OCI-M1 (cell line): ENCODE data around the gene AIFM1.
A peak's percentile ranks its signal among the peaks of the same experiment; 100 is the strongest.

ENCODE experiments used
- DNase-seq: peaks from one replicate; lab custom pipeline; 2025; lab: John Stamatoyannopoulos, UW

AIFM1 gene

DNA sequence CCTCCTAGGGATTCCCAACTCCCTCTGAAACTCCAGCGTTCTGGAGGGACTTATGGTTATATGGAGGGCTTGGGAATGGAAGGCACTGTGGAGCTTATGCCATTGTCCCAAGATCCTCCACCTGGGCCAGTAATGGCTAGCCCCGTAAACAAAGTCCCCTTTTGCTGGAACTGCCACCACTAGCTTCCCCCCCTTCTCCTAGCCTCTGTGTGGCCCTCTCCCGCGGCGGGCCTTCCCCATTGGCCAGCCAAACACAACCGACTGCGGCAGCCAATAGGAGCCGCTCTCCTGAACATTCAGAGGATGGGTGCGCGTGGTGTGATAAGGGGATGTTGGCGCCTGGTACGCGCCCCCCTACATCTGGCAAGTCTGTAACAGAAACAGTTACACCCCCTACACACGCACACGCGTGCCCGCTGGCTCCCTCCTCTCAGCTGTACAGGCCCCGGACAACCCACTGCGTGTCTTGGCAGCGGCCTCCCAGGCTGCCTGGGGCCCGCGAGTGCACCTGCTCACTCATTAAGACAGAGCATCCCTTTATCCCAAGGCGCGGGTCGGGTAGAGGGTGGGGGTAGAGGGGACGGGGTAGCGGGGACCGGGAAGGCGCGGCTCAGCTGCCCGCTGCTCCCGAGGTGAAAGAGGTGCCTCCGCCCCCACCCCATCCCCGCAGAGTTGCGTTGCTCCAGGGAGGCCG is 5.3 kb upstream of the AIFM1 start:
- DNase-seq, result peak; percentile 94

DNA sequence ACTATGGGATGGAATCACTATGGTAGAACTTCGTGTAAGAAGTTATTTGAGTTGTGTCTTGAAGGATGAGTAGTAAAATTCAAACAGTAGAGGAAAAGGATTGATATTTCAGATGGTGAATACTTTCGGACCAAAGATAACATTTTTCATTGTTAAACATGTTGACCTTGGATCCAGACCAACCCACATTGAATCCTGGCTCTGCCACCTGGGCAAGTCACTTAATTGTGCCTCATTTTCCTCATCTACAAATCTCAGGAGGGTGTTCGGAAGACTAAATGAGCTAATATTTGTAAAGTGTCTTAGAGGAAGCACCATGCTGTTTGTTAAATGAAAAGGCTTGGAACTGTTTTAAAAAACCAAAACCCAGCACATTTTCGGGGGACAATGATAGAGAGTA is 1.4 kb upstream of the AIFM1 start:
- no peak for DNase-seq

DNA sequence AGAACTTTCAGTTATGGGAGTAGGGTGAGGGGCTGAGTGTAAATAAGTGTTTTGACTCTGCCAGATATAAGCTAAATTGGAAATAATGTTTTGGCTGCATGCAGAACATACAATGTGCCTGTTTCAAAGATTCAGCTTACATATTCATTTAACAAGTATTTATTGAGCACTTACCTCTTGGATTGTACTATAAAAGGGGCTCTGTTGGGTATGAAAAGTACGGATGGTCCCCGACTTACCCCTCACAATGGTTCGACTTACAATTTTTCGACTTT is 799 bp upstream of the AIFM1 start:
- DNase-seq, result no peak

DNA sequence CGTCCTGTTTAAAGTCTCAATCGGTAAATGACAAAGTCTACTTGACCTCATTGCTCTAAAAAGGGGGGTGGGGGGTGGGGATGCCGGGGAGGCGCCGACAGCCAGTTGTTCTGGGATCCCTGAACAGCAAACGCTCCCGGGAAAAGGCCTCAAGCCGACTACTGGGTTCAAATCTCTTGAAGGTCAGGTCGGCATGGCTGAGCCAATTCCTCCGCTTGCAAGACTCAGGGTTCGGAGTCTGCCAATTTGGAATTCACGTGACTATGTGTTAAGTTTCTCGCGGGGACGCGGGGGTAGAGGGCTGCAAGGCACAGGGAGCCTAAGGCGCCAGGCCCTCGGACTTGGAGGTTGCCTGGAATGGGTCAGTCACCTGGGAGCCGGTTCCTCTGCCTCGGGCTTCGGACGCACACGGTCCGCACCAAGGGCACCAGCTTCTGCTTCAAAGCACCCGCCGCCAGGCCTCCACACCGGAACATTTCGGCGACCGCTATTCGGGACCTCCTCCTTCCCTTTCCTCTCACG is 399 bp downstream of the AIFM1 start:
- DNase-seq, result peak; percentile 74

DNA sequence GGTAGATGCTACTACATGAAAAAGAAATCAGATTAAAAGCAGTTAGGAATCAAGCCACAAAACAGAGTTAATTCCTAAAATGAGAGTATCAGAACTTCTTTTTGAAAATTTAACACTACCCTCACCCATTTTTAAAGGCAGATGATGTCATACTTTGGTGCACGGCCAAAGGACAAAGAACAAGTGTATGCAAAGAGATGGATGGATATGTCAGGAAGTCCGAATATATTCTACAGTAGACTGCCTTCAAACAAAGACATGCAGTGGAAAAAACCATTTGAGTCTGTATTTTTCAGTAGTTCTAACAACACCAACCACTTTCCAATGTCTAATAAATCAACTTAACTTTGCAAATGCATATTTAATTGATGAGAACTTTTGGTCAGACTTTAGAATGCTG is 2.2 kb downstream of the AIFM1 start:
- no peak for DNase-seq

DNA sequence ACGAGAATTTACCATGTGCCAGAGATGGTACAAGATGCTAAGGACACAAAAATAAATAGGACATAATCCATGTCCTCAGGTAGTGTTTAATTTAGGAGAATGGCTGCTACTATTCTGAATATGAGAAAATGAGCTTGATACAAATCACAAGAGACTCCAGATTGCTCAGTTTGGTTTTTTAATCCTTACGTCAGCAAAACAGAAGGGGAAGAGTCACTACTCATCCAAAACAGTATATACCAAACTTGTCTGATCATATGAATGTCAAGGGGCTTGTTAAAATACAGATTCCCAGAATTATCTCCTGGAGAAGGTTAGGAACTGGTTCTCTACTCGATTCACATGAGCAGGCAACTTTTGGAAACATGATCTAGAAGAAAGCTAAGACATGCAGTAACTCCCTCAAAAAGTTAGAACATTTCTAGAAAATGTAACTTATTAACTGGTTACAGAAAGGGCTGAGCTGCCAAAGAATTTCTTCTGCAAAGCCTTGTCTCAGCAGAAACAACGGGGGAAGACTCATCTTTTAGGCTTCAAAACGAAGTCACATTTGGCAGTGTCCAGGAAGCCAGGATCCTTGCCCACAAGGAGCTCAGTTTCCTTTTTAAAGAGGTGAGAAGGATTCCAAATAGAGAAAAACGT is 3.4 kb downstream of the AIFM1 start:
- no peak for DNase-seq

DNA sequence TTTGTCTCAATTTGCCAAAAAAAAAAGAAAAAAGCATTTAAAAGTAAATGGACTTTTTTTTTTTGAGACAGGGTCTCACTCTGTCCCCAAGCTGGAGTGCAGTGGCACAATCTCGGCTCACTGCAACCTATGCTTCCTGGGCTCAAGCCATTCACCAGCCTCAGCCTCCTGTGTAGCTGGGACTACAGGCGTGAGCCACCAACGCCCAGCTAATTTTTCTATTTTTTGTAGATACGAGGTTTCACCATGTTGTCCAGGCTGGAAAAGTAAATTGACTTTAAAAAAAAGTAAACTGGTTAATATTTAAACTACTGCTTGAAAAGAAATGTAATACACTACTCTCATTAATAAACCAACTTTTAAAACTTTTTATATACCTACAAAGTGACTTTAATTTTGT is 5.9 kb downstream of the AIFM1 start:
- no peak for DNase-seq

DNA sequence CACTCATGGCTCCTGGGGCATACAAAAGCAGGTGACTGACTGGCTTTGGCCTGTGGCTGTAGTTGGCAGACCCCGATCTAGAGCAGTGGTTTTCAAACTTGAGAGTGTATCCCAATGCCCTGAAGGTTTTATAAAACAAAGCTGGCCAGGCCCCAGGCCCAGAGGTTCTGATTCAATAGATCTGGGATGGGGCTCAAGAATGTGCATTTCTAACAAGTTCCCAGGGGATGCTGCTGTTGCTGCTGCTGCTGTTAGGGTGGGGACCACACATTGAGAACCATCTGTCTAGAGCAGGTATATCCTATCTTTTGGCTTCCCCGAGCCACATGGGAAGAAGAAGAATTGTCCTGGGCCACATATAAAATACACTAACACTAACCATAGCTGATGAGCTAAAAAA is 7.3 kb downstream of the AIFM1 start:
- DNase-seq, result no peak

DNA sequence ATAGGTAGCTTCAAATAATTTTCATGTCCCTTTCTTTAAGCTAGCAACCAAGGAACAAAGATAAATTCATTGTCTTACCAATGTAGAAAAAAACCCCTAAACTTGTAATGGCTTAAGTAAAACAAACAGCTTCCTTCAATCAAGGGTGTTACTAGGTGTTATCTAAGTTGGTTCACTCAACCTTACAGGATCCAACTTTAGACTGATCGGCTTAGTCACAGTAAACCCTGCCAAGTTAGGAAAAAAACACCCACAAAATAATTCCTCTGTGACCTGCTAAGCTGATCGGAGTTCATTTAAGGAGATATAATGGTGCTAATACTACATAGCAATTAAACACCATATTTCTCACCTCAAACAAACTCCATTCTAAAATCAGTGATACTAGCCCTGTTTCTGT is 10.1 kb downstream of the AIFM1 start:
- DNase-seq, result no peak

DNA sequence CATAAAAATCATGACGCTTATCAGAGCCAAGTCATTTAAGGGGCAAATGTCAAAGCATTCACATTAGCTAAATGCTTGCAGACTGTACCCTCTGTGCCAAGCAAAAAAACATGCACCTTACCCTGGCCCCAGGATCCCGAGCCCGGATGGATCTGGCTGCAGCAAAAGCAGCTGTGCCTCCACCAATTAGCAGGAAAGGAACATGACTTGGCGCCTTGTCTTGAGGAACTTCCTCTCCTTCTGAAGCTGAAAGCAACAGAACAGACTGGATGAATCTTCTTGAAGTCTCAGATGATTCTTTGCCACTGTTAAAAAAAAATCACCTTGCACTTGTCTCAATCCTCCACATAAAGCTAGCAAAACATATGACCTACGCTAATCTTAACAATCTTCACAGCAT is 18.0 kb downstream of the AIFM1 start:
- no peak for DNase-seq

DNA sequence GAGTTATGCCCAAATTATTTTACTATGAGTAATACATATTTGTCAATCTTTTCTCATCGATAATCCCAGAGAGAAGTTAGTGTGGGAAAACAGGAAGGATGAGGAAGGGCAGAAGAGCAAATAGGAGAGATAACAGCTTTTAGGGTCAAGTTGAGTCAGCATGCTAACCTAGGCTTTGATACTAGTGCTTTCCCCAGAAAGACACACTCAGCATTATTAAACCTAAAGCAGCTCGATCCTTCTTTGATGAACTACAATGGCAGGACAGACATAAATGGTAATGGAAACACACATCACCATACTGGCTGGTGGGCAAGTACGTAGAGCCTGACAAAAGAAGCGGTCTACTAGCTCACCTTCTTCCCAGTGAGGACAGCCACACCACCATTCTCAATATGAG is 20.5 kb downstream of the AIFM1 start:
- no peak for DNase-seq

DNA sequence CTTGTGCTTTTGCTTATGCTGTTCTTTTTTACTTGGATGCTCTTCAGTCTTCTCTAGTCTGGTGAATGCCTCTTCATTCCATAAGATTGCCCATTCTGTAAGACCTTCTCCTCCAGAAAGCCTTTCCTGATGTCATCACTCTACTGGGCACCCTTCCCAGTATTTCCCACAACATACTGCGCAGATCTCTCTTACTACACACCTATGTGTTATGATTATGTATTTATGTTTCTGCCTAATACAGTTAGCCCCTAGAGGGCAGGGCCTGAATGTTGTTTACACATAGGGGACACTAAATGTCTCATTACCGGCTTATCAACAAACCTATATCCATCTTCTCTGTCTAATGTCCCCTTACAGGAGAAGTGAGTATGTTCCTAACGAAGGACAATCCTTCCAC is 21.1 kb downstream of the AIFM1 start:
- DNase-seq, result peak; percentile 26

DNA sequence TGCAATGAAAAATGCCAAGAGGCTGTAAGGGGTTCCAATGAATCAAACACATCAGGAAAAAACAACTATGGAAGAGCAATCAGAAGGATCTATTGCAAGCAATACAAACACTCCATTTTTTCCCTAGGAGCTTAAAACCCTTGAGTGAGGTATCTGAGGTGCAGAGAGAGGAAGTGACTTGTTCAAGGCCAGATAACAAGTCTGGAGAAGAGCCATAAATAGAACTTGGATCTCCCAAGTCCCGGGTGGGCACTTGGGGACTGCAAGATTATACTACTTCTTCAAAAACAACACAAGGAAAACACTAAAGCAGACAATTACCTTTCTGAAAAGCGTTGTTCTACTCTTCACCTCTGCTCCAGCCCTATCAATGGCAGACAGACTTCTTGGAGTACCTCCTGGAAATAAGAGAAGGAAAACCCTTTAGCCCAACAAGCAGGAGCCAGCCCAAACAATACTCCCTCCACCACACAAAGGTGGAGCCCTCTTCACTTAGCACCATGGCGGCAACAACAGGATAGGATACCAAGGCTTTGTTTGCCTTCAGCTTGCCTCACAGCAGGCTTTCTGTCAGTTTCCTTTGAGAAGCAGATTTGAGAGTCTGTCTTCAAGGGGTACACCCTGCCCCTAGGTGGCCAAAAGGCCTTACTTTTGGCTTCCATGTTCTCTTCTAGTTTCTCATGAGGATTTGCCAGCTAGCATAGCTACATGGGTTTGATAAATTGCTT is 26.0 kb downstream of the AIFM1 start:
- peak; percentile 60 for DNase-seq

DNA sequence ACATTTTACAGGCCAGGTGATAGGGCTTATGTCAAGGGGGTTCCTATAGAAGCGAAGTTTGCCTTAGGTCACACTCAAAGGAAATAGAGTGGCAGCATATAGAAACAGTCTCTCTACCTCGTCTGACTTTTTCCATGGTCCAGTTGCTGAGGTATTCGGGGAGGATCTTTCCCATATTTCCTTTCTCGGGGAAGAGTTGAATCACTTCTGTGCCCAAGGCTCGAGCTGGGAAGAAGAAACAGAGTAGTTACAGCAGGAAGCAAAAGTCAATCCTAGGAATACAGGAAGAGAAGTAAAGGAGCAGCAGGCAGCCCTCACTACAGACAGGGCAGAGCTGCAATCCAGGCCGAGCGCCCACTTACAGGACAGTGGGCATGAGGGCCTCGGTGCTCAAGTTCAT is 28.7 kb downstream of the AIFM1 start:
- no peak for DNase-seq

DNA sequence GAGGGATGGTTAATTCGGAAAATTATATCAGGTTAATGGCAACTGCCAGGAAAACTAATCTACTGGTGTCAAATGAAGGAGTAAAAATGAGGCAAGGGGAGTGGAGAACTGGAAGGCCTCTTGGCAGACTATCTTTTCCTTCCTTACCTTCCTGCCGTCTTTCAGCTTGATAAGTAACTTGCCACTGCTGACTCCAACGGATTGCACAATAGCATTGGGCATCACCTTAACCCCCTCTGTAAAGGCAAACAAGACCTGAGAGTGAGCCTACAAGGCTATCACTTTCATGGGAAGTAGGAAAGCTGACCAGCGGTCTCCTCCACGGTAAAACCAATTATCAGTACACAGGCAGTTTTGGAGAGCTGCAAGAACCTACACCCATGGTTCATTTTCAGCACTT is 29.1 kb downstream of the AIFM1 start:
- no peak for DNase-seq

DNA sequence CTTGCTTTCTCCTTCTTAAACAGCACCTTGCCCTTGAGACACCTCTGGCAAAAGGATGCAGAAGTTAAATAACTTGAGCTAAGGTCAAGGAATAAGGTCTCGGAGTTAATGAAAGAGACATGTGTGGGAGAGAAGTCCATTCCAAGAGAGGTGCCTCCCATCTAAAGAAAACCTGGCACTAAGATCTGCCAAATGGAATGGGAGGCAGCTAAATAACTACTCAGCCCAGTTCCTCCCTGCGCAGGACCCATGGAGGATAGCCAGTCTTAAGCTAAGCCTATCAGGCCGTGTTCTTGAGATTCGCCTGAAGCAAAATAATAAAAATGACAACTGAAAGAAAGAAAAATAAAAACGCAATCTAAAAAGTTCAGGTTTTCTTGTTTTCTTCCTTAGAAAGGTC is 34.7 kb downstream of the AIFM1 start:
- DNase-seq, result no peak

DNA sequence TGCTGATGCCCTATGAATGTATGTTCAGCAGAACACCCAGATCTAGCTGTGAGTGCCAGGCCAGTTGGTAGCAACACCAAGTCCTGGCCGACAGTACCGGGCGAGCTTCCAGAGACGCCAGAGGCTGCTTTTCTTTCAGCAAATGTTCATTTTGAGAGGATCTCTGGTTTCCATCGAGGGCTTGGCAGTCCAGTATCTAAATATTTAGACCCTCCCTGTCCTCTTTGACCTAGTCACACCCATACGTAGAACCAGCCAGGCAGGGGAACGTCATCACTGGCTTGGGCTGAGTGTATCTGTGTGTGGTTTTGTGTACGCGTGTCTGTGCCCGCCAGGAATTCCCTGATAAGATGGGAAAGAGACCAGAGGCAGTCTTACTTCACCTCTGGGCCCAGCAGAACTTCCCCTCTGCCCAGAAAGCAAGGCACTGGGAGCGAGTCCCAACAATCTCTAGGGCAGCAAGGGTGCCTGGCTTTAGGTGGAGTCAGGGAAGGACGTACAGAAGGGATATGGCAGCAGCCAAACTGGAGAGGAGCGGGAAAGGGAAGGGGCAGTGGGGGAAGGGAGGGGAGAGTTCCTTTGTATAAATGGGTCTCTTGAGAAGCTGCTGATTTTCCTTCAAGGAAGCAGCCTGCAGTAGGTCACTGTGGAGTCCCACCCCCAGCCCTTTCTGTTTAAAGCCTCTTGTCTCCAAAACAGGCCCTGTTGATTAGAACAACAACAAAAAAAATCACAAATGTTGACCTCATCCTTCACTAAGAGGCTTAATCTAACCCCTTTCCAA is 40.4 kb downstream of the AIFM1 start:
- DNase-seq, result peak; percentile 72

DNA sequence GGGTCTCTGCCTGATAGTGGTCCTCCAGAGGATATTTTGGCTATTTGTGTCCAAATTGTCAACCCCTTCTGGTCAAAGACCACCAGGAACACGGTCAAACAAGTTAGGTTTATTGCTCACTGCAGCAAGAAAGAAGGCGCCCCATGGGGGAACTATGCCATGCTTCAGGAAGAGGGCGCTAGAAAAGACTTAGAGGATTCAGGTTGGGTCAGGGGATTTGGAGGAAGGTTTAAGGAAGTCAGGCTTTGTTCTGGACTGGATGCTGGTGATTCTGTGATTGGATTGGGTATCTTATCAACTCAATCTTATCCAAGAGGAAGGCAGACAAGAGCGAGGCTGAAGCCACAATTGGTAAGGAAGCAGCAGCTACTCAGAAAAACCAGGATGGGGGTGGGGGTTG is 41.1 kb downstream of the AIFM1 start:
- peak; percentile 37 for DNase-seq

DNA sequence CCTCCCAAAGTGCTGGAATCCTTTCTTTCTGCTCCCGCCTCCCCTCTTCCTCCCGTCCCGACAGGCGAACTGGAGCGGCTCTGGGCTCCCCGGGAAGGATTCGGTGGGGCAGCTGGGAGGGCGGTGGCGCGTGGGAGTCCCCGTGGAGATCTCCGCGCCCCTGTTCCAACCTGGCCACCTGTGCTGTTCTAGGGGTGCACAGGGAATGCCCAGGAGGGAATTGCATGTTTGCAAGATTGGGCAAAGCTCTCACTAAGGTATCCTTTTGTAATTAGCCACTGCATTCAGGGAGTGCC is 44.2 kb downstream of the AIFM1 start:
- DNase-seq, result no peak

DNA sequence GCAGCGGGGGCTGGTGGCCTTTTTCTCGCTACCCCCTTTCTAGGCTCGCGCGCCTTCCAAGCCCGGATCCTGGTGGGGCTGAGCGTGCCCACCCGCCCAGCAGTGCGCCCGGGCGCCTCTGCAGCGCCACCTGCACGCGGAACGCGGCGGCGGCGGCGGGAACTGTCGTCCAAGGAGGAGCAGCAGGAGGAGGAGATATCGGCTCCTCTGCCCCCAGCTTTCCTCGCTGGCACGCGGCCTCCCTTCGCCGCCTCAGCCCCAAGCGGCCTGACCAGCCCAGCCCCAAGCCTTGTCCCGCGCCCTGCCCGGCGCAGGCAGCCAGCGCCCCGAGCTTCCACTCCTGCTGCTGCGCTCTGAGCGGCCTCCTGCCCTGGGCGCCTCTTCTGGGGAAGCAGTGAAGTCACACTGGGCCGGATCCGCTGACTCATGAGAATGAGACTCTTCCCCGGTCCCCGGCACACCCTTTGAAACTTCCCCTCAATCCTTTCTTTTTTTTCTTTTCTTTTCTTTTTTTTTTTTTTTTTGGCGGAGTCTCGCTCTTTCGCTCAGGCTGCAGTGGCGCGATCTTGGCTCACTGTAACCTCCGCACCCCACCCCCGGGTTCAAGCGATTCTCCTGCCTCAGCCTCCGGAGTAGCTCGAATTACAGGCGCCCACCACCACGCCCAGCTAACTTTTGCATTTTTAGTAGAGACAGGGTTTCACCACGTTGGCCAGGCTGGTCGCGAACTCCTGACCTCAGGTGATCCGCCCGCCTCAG is 44.7 kb downstream of the AIFM1 start:
- DNase-seq, result peak; percentile 92

DNA sequence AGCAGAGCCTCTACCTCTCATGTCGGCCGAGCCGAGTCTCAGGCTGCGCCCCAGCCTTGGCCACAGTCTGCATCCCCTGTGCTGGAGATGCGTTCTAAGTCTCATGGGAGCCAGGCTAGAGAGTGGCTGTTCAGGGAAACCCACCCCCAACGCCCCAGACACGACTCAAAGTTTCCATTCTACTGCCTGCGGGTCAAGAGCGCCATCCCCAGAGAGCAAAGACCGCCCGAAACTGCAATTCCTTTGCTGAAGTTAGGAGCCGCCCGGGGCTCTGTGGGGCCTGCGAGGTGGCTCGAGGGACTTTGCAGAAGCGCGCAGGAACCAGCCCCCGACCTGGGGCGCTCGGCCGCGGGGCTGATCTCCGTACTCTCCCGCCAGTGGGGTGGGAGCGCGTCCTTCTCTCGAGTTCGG is 45.3 kb downstream of the AIFM1 start:
- DNase-seq, result peak; percentile 79

DNA sequence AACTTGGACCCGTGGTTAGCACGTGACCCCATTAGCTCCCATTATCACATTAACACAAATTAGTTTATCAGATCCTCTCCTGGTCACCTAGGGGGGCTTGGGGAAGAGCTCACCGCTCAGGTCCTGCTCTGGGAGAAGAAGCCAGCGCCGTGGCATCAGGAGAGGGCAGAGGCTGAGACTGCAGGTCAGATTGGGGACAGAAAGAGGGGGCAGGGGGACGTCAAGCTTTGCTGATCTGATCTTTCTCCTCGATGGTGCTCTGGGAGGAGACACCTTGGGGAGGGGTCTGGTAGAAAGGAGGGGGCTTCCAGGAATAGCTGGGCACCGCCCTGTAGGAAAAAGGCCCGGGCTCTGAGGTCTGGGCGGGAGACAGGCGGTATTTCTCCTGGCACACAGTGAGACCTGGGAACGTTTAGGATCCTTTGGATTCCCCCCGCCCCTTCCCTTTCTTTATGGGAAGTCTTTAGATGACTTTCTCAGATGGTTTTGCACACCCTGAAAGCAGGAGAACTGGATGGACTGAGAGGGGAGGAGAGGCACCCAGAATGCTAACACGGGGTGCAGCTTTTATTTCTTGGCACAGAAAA is 46.2 kb downstream of the AIFM1 start:
- DNase-seq, result no peak
